Lung (tissue), 12 donors: ENCODE results near the gene TRIM65. TPM values are rescaled to one million over a fixed set of nuclear protein-coding genes. Genes with fewer than 3 reads are reported as not detected.
"Not testable (repeated sequence)": the region's sequence is repeated elsewhere in the genome, so short reads cannot be mapped to it uniquely, and the experiment has no call there.

ENCODE experiments used
- ATAC-seq: fragments of 200-7000 bp; cut with Tn5 transposase; one replicate; pipeline ENCODE4 v1.9.1; 2020; ENCODE audit warnings: moderate number of reproducible peaks; ENCODE audit not compliant: insufficient read depth, low FRiP score
- DNase-seq, 3 donors: peaks; one replicate each; pipeline ENCODE4 v3.0.0-alpha.2; 2013 to 2017
- H3K27ac ChIP-seq, 2 donors: one replicate each; pipeline ENCODE4 v1.5.1; 2013; ENCODE audit warnings: mild to moderate bottlenecking in 2 of 2, moderate library complexity in 2 of 2, control low read depth in 1 of 2, inconsistent platforms in 1 of 2, low read depth in 1 of 2, low read length in 1 of 2
- H3K27me3 ChIP-seq, 3 donors: one replicate each; pipeline ENCODE4 v1.5.1; 2013; ENCODE audit warnings: low read length in 2 of 3; ENCODE audit not compliant: control insufficient read depth in 3 of 3, insufficient read depth in 3 of 3
- H3K36me3 ChIP-seq, 4 donors: one replicate each; pipeline ENCODE4 v1.5.1; 2013; ENCODE audit warnings: low read length in 4 of 4, mild to moderate bottlenecking in 1 of 4, moderate library complexity in 1 of 4; ENCODE audit not compliant: control insufficient read depth in 4 of 4, insufficient read depth in 4 of 4
- H3K4me1 ChIP-seq, 5 donors: one replicate each; pipeline ENCODE4 v1.5.1; 2013; ENCODE audit warnings: low read length in 5 of 5, mild to moderate bottlenecking in 2 of 5, moderate library complexity in 1 of 5; ENCODE audit not compliant: control insufficient read depth in 5 of 5, insufficient read depth in 5 of 5
- H3K4me3 ChIP-seq: one replicate; pipeline ENCODE4 v1.5.1; 2013; ENCODE audit warnings: mild to moderate bottlenecking, control low read depth, moderate library complexity
- H3K9ac ChIP-seq, 2 donors: one replicate each; pipeline ENCODE4 v1.5.1; 2013; ENCODE audit warnings: low read length in 2 of 2, control low read depth in 1 of 2; ENCODE audit not compliant: insufficient read depth in 1 of 2
- H3K9me3 ChIP-seq, 4 donors: one replicate each; pipeline ENCODE4 v1.5.1; 2013; ENCODE audit warnings: low read length in 3 of 4, mild to moderate bottlenecking in 1 of 4, moderate library complexity in 1 of 4; ENCODE audit not compliant: control insufficient read depth in 4 of 4, insufficient read depth in 3 of 4
- CTCF ChIP-seq: IDR thresholded peaks from 2 replicates; pipeline ENCODE4 v1.5.1; 2012; ENCODE audit warnings: mild to moderate bottlenecking; ENCODE audit errors: control extremely low read depth, extremely low read depth
- WGBS, 2 donors: extraction: QIAGEN DNeasy Blood & Tissue Kit; methylation state at CpG; one replicate each; pipeline ENCODE4 v1.1.7; 2013; 5-methylcytosine and 5-hydroxymethylcytosine counted together
- polyA plus RNA-seq, 2 donors: library from polyadenylated mRNA; stranded (reverse); fragments of 200-250 nt; gene quantifications; one replicate each; pipeline ENCODE4 v1.2.1, GENCODE V29; 2013
- total RNA-seq, 2 donors: library from RNA; depleted of rRNA in 1 of 2; stranded (reverse); fragments of >200 nt in 1 of 2; gene quantifications; one replicate each; pipeline ENCODE4 v1.2.1, GENCODE V29; 2014 to 2021
- donor health status: control.
- donor health status: control.
- donor health status: Bipolar disorder and iron deficiency.
- donor health status: healthy.
- donor health status: DM: yes; HTN: yes; CAD: no.

TRIM65 gene
- total and polyA plus RNA-seq, 4 donors: 12.7 to 32.9 (median 21.2) TPM

GRCh38 chr17:75869282-75870141 lies 27.2 kb downstream of the TRIM65 start:
- ATAC-seq (peak; percentile 7), DNase-seq (peak; percentile 87 to 97 (median 95))
- Histone ChIP-seq H3K4me3 (no peak overlapping the region), H3K27ac (peak overlapping the region; percentile 62 to 88), H3K4me1 (peaks cover 3 to 46% (median 19%) of the 10 kb centered on the region in 5 donors), H3K9me3 (no peaks in the 10 kb centered on the region), H3K36me3 (peaks cover 0 to 5% (median 1%) of the 10 kb centered on the region in 4 donors), H3K9ac (no peak overlapping the region), H3K27me3 (no peaks in the 10 kb centered on the region)
- 49 to 72% methylated on average over 23 of the region's 23 CpGs for WGBS, 2 donors
- TF ChIP-seq CTCF: no peak

GRCh38 chr17:75868730-75869281 lies 27.9 kb downstream of the TRIM65 start:
- not testable (repeated sequence) for H3K36me3 ChIP-seq, H3K27me3 ChIP-seq, H3K9me3 ChIP-seq, H3K9ac ChIP-seq, DNase-seq, ATAC-seq, H3K4me3 ChIP-seq
- H3K4me1 ChIP-seq: peaks cover 3 to 52% (median 26%) of the 10 kb centered on the region in 5 donors
- 88 to 94% methylated on average over 12 of the region's 12 CpGs for WGBS, 2 donors
- H3K27ac ChIP-seq: peak overlapping the region; percentile 1 to 62

- peaks cover 0 to 38% (median 14%) of the 10 kb centered on the region in 5 donors for H3K4me1 ChIP-seq
- H3K4me3 ChIP-seq, H3K36me3 ChIP-seq, H3K9ac ChIP-seq, H3K27me3 ChIP-seq, H3K9me3 ChIP-seq, ATAC-seq: not testable (repeated sequence)
- WGBS, 2 donors: 82 to 90% methylated on average over 15 to 17 of the region's 17 CpGs
- peak overlapping the region in 1 of 2 donors; percentile 62 for H3K27ac ChIP-seq
- DNase-seq: peak; percentile 73 to 80 (median 74)
Measured at GRCh38 chr17:75865404-75866188, 31.2 kb downstream of the TRIM65 start.

GRCh38 chr17:75864887-75865286 lies 31.9 kb downstream of the TRIM65 start:
- not testable (repeated sequence) for H3K9me3 ChIP-seq, H3K36me3 ChIP-seq, H3K4me3 ChIP-seq, DNase-seq, H3K27me3 ChIP-seq, ATAC-seq
- Histone ChIP-seq H3K27ac (peak overlapping the region; percentile 37 to 62), H3K4me1 (peaks cover 0 to 31% (median 11%) of the 10 kb centered on the region in 5 donors), H3K9ac (peak overlapping the region in 1 of 2 donors; percentile 91)
- 72 to 88% methylated on average over 4 of the region's 4 CpGs for WGBS, 2 donors
